Rectal smooth muscle tissue (tissue), 1 donor: ENCODE data around the gene IFNAR2.

ENCODE experiments used
- H3K27ac ChIP-seq: one replicate; pipeline ENCODE4 v1.7.0; 2013; ENCODE audit warnings: low read depth, low read length, inconsistent platforms
- H3K27me3 ChIP-seq: one replicate; pipeline ENCODE4 v1.7.0; 2013; ENCODE audit warnings: low read length; ENCODE audit not compliant: control insufficient read depth, insufficient read depth
- H3K36me3 ChIP-seq: one replicate; pipeline ENCODE4 v1.7.0; 2013; ENCODE audit warnings: low read length; ENCODE audit not compliant: control insufficient read depth, insufficient read depth
- H3K4me1 ChIP-seq: one replicate; pipeline ENCODE4 v1.7.0; 2013; ENCODE audit warnings: low read length; ENCODE audit not compliant: control insufficient read depth, insufficient read depth
- H3K4me3 ChIP-seq: one replicate; pipeline ENCODE4 v1.7.0; 2013; ENCODE audit warnings: low read length
- H3K9ac ChIP-seq: one replicate; pipeline ENCODE4 v1.7.0; 2013; ENCODE audit warnings: low read length

Gene IFNAR2

GRCh38 chr21:33266789-33267135 is 37.0 kb downstream of the IFNAR2 start:
- Histone ChIP-seq H3K4me3 (peak overlapping the region; percentile 86), H3K27me3 (no peaks in the 10 kb centered on the region), H3K27ac (peak overlapping the region; percentile 87), H3K36me3 (no peaks in the 10 kb centered on the region), H3K9ac (peak overlapping the region; percentile 90), H3K4me1 (no peaks in the 10 kb centered on the region)

GRCh38 chr21:33267250-33267649 is 37.5 kb downstream of the IFNAR2 start:
- no peaks in the 10 kb centered on the region for H3K4me1 ChIP-seq
- H3K4me3 ChIP-seq, result peak overlapping the region; percentile 86
- no peaks in the 10 kb centered on the region for H3K27me3 ChIP-seq
- no peaks in the 10 kb centered on the region for H3K36me3 ChIP-seq
- no peak overlapping the region for H3K9ac ChIP-seq
- peak overlapping the region; percentile 87 for H3K27ac ChIP-seq

- Histone ChIP-seq H3K4me3 (no peak overlapping the region), H3K36me3 (no peaks in the 10 kb centered on the region), H3K27me3 (no peaks in the 10 kb centered on the region), H3K4me1 (no peaks in the 10 kb centered on the region), H3K9ac (no peak overlapping the region), H3K27ac (no peak overlapping the region)
These were observed 38.6 kb downstream of the IFNAR2 start for GRCh38 chr21:33268393-33268736.

- no peak overlapping the region for H3K4me3 ChIP-seq
- no peaks in the 10 kb centered on the region for H3K27me3 ChIP-seq
- peak overlapping the region; percentile 14 for H3K9ac ChIP-seq
- H3K27ac ChIP-seq, result no peak overlapping the region
- H3K36me3 ChIP-seq, result no peaks in the 10 kb centered on the region
- no peaks in the 10 kb centered on the region for H3K4me1 ChIP-seq
These were observed 39.2 kb downstream of the IFNAR2 start for GRCh38 chr21:33268737-33269441.

- Histone ChIP-seq H3K27me3 (no peaks in the 10 kb centered on the region), H3K27ac (no peak overlapping the region), H3K9ac (no peak overlapping the region), H3K4me3 (no peak overlapping the region), H3K36me3 (peaks cover 4% of the 10 kb centered on the region), H3K4me1 (no peaks in the 10 kb centered on the region)
These were observed 41.2 kb downstream of the IFNAR2 start for GRCh38 chr21:33270986-33271385.

- no peaks in the 10 kb centered on the region for H3K27me3 ChIP-seq
- no peak overlapping the region for H3K27ac ChIP-seq
- no peaks in the 10 kb centered on the region for H3K4me1 ChIP-seq
- H3K36me3 ChIP-seq, result peaks cover 4% of the 10 kb centered on the region
- no peak overlapping the region for H3K9ac ChIP-seq
- no peak overlapping the region for H3K4me3 ChIP-seq
These were observed 43.3 kb downstream of the IFNAR2 start for GRCh38 chr21:33273044-33273443.

- no peak overlapping the region for H3K4me3 ChIP-seq
- H3K27ac ChIP-seq, result no peak overlapping the region
- peaks cover 9% of the 10 kb centered on the region for H3K36me3 ChIP-seq
- no peaks in the 10 kb centered on the region for H3K27me3 ChIP-seq
- H3K4me1 ChIP-seq, result no peaks in the 10 kb centered on the region
- no peak overlapping the region for H3K9ac ChIP-seq
These were observed 49.0 kb downstream of the IFNAR2 start for GRCh38 chr21:33278721-33279120.

GRCh38 chr21:33279330-33279820 is 49.6 kb downstream of the IFNAR2 start:
- Histone ChIP-seq H3K27me3 (no peaks in the 10 kb centered on the region), H3K36me3 (peaks cover 9% of the 10 kb centered on the region)

More at GRCh38 chr21:33279330-33279820, 49.6 kb downstream of the IFNAR2 start:
- no peak overlapping the region for H3K9ac ChIP-seq
- H3K4me3 ChIP-seq, result no peak overlapping the region
- no peak overlapping the region for H3K27ac ChIP-seq
- no peaks in the 10 kb centered on the region for H3K4me1 ChIP-seq
